GM23338 (cell line): ENCODE results near the gene APC. TPM values are rescaled to one million over a fixed set of nuclear protein-coding genes. Genes with fewer than 3 reads are reported as not detected.

Experiments used
- ATAC-seq: fragments of 200-7000 bp; cut with Tn5 transposase; 3 replicates; pipeline ENCODE4 v1.9.1; 2020
- DNase-seq: peaks from one replicate; pipeline ENCODE4 v3.0.0-alpha.2; 2015; ENCODE audit warnings: low spot score
- H2AFZ ChIP-seq: fragments of 200-600 bp; sonication (generic); 2 replicates; pipeline ENCODE4 v1.8.0; 2016; ENCODE audit warnings: antibody characterized with exemption, mild to moderate bottlenecking, moderate library complexity
- H3F3A ChIP-seq: fragments of 200-600 bp; sonication (generic); replicated peaks from 2 replicates; pipeline ENCODE4 v1.8.0; 2017; ENCODE audit warnings: antibody characterized with exemption, mixed run types, low read depth
- H3K27ac ChIP-seq: fragments of 200-600 bp; sonication (generic); 2 replicates; pipeline ENCODE4 v1.6.1; 2016; ENCODE audit warnings: low read depth
- H3K27me3 ChIP-seq: fragments of 200-600 bp; sonication (generic); 2 replicates; pipeline ENCODE4 v1.8.0; 2016; ENCODE audit warnings: mild to moderate bottlenecking, mixed run types, moderate library complexity; ENCODE audit not compliant: insufficient read depth
- H3K36me3 ChIP-seq: fragments of 200-600 bp; sonication (generic); 2 replicates; pipeline ENCODE4 v1.8.0; 2016; ENCODE audit warnings: mild to moderate bottlenecking; ENCODE audit not compliant: insufficient read depth
- H3K4me1 ChIP-seq: fragments of 200-600 bp; sonication (generic); 2 replicates; pipeline ENCODE4 v1.8.0; 2016; ENCODE audit warnings: mild to moderate bottlenecking, moderate library complexity; ENCODE audit not compliant: insufficient read depth
- H3K4me2 ChIP-seq: fragments of 200-600 bp; sonication (generic); 2 replicates; pipeline ENCODE4 v1.7.1; 2017; ENCODE audit warnings: mixed run types
- H3K4me3 ChIP-seq: fragments of 200-600 bp; sonication (generic); 2 replicates; pipeline ENCODE4 v1.6.1; 2016; ENCODE audit warnings: mixed run types
- H3K79me2 ChIP-seq: fragments of 200-600 bp; sonication (generic); replicated peaks from 2 replicates; pipeline ENCODE4 v1.8.0; 2017; ENCODE audit warnings: mild to moderate bottlenecking; ENCODE audit not compliant: insufficient read depth
- H3K9me2 ChIP-seq: fragments of 200-600 bp; sonication (generic); 2 replicates; pipeline ENCODE4 v1.8.0; 2017; ENCODE audit not compliant: insufficient read depth
- H4K20me1 ChIP-seq: fragments of 200-600 bp; sonication (generic); replicated peaks from 2 replicates; pipeline ENCODE4 v1.8.0; 2017; ENCODE audit warnings: mild to moderate bottlenecking; ENCODE audit not compliant: insufficient read depth
- H3K27ac Mint-ChIP-seq: 2 replicates; pipeline ENCODE4 v1.8.0; 2020; ENCODE audit warnings: inconsistent platforms, mild to moderate bottlenecking, moderate library complexity, mixed read lengths
- H3K27me3 Mint-ChIP-seq: 3 replicates; pipeline ENCODE4 v1.8.0; 2022; ENCODE audit warnings: low read depth, mild to moderate bottlenecking, moderate library complexity, mixed read lengths, inconsistent platforms; ENCODE audit not compliant: insufficient read depth, poor library complexity
- H3K36me3 Mint-ChIP-seq: 3 replicates; pipeline ENCODE4 v1.8.0; 2021; ENCODE audit warnings: low read depth, mild to moderate bottlenecking, inconsistent platforms, moderate library complexity, mixed read lengths
- H3K4me1 Mint-ChIP-seq: 3 replicates; pipeline ENCODE4 v1.8.0; 2020; ENCODE audit warnings: mild to moderate bottlenecking, inconsistent platforms, mixed read lengths
- H3K4me3 Mint-ChIP-seq: 3 replicates; pipeline ENCODE4 v1.8.0; 2021; ENCODE audit warnings: moderate library complexity, mild to moderate bottlenecking, inconsistent platforms, mixed read lengths
- H3K9me3 Mint-ChIP-seq: 3 replicates; pipeline ENCODE4 v1.8.0; 2020; ENCODE audit warnings: moderate library complexity, mild to moderate bottlenecking, inconsistent platforms, mixed read lengths
- JUNB ChIP-seq: IDR thresholded peaks from one replicate; pipeline ENCODE4 v1.6.1; 2016; ENCODE audit warnings: antibody characterized with exemption; ENCODE audit not compliant: unreplicated experiment
- POLR2AphosphoS5 ChIP-seq: IDR thresholded peaks from 2 replicates; pipeline ENCODE4 v1.6.1; 2016; ENCODE audit warnings: antibody characterized with exemption, low read depth
- STAT1 ChIP-seq: IDR thresholded peaks from one replicate; pipeline ENCODE4 v1.6.1; 2016; ENCODE audit warnings: antibody characterized with exemption; ENCODE audit not compliant: unreplicated experiment
- ZNF114 ChIP-seq: fragments of 250-450 bp; sonication (Bioruptor Pico); IDR thresholded peaks from 2 replicates; pipeline ENCODE4 v1.5.0; 2020; ENCODE audit warnings: mild to moderate bottlenecking, moderate library complexity
- ZNF331 ChIP-seq: fragments of 250-450 bp; sonication (Bioruptor Pico); IDR thresholded peaks from 2 replicates; pipeline ENCODE4 v1.5.0; 2020; ENCODE audit warnings: low read depth, mild to moderate bottlenecking, moderate library complexity
- polyA plus RNA-seq: library from polyadenylated mRNA; unstranded; fragments of >200 nt; fragmentation: Nextera tagmentation; extraction: Ambion mirVana; gene quantifications from 2 replicates; pipeline ENCODE4 v1.2.1, GENCODE V29; 2016
- total RNA-seq: library from RNA; depleted of rRNA; stranded (reverse); fragments of >200 nt; shearing (Covaris generic); gene quantifications from 2 replicates; pipeline ENCODE4 v1.2.3, GENCODE V29; 2014
- TF ChIP-seq, protein P1 (sequence below): fragments of 250-450 bp; sonication (Bioruptor Pico); IDR thresholded peaks from 2 replicates; pipeline ENCODE4 v1.5.0; 2020; ENCODE audit warnings: mild to moderate bottlenecking, moderate library complexity

APC gene
- total and polyA plus RNA-seq, 2 experiments from 2014 or later = 42.4 to 62.9 TPM

- TF ChIP-seq, protein P1, sequence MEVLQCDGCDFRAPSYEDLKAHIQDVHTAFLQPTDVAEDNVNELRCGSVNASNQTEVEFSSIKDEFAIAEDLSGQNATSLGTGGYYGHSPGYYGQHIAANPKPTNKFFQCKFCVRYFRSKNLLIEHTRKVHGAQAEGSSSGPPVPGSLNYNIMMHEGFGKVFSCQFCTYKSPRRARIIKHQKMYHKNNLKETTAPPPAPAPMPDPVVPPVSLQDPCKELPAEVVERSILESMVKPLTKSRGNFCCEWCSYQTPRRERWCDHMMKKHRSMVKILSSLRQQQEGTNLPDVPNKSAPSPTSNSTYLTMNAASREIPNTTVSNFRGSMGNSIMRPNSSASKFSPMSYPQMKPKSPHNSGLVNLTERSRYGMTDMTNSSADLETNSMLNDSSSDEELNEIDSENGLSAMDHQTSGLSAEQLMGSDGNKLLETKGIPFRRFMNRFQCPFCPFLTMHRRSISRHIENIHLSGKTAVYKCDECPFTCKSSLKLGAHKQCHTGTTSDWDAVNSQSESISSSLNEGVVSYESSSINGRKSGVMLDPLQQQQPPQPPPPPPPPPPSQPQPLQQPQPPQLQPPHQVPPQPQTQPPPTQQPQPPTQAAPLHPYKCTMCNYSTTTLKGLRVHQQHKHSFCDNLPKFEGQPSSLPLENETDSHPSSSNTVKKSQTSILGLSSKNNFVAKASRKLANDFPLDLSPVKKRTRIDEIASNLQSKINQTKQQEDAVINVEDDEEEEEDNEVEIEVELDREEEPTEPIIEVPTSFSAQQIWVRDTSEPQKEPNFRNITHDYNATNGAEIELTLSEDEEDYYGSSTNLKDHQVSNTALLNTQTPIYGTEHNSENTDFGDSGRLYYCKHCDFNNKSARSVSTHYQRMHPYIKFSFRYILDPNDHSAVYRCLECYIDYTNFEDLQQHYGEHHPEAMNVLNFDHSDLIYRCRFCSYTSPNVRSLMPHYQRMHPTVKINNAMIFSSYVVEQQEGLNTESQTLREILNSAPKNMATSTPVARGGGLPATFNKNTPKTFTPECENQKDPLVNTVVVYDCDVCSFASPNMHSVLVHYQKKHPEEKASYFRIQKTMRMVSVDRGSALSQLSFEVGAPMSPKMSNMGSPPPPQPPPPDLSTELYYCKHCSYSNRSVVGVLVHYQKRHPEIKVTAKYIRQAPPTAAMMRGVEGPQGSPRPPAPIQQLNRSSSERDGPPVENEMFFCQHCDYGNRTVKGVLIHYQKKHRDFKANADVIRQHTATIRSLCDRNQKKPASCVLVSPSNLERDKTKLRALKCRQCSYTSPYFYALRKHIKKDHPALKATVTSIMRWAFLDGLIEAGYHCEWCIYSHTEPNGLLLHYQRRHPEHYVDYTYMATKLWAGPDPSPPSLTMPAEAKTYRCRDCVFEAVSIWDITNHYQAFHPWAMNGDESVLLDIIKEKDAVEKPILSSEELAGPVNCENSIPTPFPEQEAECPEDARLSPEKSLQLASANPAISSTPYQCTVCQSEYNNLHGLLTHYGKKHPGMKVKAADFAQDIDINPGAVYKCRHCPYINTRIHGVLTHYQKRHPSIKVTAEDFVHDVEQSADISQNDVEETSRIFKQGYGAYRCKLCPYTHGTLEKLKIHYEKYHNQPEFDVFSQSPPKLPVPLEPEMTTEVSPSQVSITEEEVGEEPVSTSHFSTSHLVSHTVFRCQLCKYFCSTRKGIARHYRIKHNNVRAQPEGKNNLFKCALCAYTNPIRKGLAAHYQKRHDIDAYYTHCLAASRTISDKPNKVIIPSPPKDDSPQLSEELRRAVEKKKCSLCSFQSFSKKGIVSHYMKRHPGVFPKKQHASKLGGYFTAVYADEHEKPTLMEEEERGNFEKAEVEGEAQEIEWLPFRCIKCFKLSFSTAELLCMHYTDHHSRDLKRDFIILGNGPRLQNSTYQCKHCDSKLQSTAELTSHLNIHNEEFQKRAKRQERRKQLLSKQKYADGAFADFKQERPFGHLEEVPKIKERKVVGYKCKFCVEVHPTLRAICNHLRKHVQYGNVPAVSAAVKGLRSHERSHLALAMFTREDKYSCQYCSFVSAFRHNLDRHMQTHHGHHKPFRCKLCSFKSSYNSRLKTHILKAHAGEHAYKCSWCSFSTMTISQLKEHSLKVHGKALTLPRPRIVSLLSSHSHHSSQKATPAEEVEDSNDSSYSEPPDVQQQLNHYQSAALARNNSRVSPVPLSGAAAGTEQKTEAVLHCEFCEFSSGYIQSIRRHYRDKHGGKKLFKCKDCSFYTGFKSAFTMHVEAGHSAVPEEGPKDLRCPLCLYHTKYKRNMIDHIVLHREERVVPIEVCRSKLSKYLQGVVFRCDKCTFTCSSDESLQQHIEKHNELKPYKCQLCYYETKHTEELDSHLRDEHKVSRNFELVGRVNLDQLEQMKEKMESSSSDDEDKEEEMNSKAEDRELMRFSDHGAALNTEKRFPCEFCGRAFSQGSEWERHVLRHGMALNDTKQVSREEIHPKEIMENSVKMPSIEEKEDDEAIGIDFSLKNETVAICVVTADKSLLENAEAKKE = no peak
- TF ChIP-seq POLR2AphosphoS5 = no peak
Measured at GRCh38 chr5:112697833-112698232, 39.9 kb upstream of the APC start (continued).

DNA sequence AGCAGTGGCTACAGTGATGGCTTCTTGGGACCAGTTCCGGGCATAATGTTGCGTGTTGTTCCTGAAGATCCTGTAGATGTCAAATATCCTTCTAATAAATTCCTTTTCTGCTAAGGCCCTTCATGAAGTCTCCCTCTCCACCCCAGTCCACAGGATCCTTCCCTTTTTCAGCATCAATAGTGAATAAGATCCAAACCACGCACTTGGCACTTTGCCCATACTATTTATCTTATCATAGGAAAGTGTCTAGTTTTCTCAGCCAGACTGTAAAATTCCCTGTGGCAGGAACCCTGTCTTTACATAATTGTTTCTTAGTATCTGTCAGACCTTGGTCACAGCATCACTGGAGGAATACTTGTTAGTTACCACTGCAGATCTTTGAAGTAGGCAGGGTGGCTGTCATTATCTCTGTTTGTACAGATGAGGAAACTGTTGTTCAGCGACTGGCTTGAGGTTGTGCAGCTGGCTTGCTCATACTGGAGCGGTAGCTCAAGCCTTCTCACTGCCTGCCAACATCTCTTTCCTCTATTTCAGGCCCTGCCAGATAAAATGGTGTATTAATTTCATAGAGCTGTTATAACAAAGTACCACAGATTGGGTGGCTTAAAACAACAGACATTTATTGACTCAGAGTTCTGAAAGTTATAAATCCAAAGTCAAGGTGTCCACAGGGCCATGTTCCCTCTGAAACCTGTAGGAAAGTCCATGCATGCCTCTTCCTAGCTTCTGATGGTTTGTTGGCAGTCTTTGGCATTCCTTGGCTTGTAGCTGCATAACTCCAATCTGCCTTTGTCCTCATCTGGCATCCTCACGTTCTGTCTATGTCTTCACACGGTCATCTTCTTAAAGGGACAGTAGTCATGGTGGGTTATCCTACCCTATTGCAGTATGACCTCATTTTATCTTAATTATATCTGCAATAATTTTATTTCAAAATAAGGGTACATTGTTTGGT, 33.5 kb upstream of the APC start:
- H4K20me1 ChIP-seq = no peaks in the 10 kb centered on the region
- no peaks in the 10 kb centered on the region; the same call in 1 of the 2 replicates for H3F3A ChIP-seq
- no peaks in the 10 kb centered on the region for H3K27me3 ChIP-seq
- Mint-ChIP-seq H3K27me3 (peaks cover 4% of the 10 kb centered on the region), H3K27ac (no peak overlapping the region), H3K9me3 (no peaks in the 10 kb centered on the region), H3K4me3 (no peak overlapping the region), H3K4me1 (peaks cover 14% of the 10 kb centered on the region), H3K36me3 (no peaks in the 10 kb centered on the region; the same call in 2 of the 3 replicates)
- no peak overlapping the region for H3K27ac ChIP-seq
- H3K4me2 ChIP-seq = no peak overlapping the region
- peaks cover 14% of the 10 kb centered on the region for H3K79me2 ChIP-seq
- H3K4me1 ChIP-seq = 0 out of 2 replicates have a peak, but pooled peaks cover 9% of the 10 kb centered on the region
- H2AFZ ChIP-seq = peak overlapping the region; percentile 68; the same call in 1 of the 2 replicates
- H3K9me2 ChIP-seq = no peaks in the 10 kb centered on the region
- ATAC-seq (no peak), DNase-seq (no peak)
- H3K4me3 ChIP-seq = no peak overlapping the region
- H3K36me3 ChIP-seq = no peaks in the 10 kb centered on the region
- TF ChIP-seq, protein P1 = no peak
- no peak for TF ChIP-seq ZNF331 (CRISPR knock-in tag)
- no peak for TF ChIP-seq STAT1
- TF ChIP-seq JUNB = no peak
- no peak for TF ChIP-seq ZNF114
